Stimulated activated CD4-positive, alpha-beta T cell treated with anti-CD3 and anti-CD28 coated beads, Interleukin-15, amount 100 ng/mL, for 1 hour (primary cell): ENCODE results near the gene RESP18.
A peak's percentile ranks its signal among the peaks of the same experiment; 100 is the strongest.
"Not testable (repeated sequence)": the region's sequence is repeated elsewhere in the genome, so short reads cannot be mapped to it uniquely, and the experiment has no call there.

ENCODE experiments used
- DNase-seq, 2 donors: peaks; one replicate each; pipeline ENCODE4 v3.0.0-alpha.2; 2020; ENCODE audit warnings: low read depth in 1 of 2, low spot score in 1 of 2

Gene RESP18

DNA sequence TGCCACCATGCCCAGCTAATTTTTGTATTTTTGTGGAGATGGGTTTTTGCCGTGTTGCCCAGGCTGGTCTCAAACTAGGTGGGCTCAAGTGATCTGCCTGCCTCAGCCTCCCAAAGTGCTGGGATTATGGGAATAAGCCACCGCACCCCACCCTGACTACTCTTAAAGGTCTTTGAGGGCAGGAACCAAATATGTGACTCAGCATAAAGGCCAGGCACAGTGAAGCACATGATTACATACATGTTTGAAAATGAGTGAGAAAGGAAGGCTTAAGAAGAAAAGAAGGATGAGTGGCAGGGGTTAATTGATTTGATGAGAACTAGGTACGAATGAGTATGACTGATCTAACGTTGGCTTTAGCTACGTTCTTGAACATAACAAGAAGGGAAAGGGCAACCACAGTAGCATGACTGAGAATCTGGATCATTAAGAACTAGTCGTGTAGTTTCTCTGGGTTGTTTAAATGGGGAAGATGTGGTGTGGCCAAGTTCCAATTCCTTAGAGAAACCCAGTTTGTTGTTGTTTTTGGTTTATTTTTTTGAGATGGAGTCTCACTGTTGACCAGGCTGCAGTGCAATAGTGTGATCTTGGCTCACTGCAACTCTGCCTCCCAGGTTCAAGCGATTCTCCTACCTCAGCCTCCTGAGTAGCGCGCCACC lies 6.8 kb downstream of the RESP18 start:
- DNase-seq = no peak

- DNase-seq = no peak
Measured at GRCh38 chr2:219325136-219325535, 7.4 kb downstream of the RESP18 start.

GRCh38 chr2:219323434-219323833 lies 9.1 kb downstream of the RESP18 start:
- no peak for DNase-seq

GRCh38 chr2:219314804-219315468 lies 17.6 kb downstream of the RESP18 start:
- DNase-seq = no peak

- not testable (repeated sequence) for DNase-seq
Measured at GRCh38 chr2:219312683-219313263, 19.8 kb downstream of the RESP18 start.

GRCh38 chr2:219309278-219309677 lies 23.3 kb downstream of the RESP18 start, which contains the start of gene PTPRN:
Gene PTPRN, minus strand, starts transcription at chr2:219309401. Its CDS starts 69 bp downstream, at chr2:219309332.
- no peak for DNase-seq

GRCh38 chr2:219308142-219309101 lies 24.1 kb downstream of the RESP18 start:
- peak; percentile 22 to 58 for DNase-seq

GRCh38 chr2:219306047-219306446 lies 26.5 kb downstream of the RESP18 start:
- no peak for DNase-seq

DNA sequence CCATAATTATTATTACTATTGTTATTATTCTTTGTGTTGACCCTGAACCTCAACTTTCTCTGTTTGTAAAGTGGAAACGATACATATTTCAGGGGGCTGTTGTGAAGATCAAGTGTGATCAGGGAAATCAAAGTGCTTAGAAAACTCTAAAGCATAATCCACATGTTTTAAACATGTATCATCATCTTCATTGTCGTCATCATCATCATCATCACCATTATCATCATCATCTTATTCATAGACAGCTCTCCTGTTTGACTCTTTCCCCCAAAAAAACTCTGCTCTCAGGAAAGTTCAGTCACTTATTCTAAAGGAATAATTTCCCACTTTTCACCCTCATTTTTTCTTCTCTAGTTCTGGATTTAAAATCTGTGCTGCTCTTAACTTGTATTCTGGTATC lies 28.3 kb downstream of the RESP18 start:
- no peak for DNase-seq

DNA sequence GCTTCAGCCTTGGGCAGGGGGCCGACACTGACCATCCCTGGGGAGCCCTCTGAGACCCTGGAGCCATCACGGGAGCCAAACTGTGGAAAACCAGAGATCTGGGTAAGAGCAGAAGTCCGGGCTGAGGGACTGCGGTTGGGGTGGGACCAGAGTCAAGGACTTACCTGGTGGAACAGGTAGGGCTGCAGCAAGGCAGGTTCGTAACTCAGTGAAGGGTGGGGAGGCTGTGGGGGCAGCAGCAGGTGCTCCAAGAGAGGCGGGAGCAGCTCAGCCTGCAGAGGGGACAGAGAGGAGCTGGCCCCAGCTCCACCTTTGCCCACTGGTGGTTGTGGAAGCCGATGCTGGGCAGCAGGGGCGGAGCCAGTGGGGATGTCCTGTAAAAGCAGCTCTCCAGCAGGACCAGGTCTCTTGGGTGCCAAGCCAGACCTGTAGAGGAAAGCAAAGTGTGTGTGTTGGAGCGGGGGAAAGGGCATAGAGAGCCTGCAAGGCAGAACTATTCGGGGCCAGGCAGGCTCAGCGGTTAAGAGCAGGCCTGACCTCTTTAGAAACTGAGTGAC lies 30.1 kb downstream of the RESP18 start:
- no peak for DNase-seq

DNA sequence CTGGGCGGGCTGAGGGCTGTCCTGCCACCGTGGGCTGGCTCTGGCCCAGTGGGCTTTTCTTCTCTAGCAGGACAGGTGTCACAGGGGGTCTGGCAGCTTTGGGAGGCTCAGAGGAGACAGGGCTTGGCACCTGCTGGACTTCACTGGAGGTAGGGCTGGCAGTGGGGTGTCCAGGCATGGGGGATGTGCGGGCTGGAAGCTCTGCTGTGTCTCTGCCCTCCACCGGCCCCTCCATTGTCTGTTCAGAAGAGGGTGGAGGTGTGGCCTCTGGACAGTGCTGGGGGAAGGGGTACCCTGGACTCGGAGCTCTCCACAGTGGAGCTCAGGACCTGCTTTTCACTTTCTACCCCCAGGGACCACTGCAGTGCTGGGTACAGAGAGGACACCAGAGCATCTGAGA lies 32.5 kb downstream of the RESP18 start:
- DNase-seq = no peak

- DNase-seq = no peak
Measured at GRCh38 chr2:219299372-219299760, 33.2 kb downstream of the RESP18 start.

- DNase-seq = peak; percentile 78 to 84
Measured at GRCh38 chr2:219298759-219299371, 33.7 kb downstream of the RESP18 start.

- DNase-seq = no peak
Measured at GRCh38 chr2:219297766-219298456, 34.6 kb downstream of the RESP18 start.

- no peak for DNase-seq
Measured at GRCh38 chr2:219296631-219297391, 35.7 kb downstream of the RESP18 start.

DNA sequence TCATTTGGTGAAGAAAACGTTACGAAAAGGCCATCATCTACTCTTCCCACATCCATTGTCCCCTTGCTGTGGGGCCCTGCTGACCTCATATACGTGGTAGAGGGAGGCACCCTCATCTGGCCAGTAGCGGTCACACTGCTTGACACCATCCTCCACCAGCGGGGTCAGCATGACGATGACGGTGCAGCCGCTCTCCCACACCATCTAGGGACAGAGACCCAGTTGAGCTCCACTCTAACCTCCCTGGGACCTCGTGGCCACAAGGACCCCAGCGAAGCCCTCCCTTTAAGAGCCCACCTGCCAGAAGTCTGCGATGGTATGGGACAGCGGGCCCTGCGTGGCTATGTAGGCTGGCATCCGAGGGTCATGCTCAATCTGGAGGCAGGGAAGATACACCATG lies 36.4 kb downstream of the RESP18 start:
- DNase-seq = no peak

DNA sequence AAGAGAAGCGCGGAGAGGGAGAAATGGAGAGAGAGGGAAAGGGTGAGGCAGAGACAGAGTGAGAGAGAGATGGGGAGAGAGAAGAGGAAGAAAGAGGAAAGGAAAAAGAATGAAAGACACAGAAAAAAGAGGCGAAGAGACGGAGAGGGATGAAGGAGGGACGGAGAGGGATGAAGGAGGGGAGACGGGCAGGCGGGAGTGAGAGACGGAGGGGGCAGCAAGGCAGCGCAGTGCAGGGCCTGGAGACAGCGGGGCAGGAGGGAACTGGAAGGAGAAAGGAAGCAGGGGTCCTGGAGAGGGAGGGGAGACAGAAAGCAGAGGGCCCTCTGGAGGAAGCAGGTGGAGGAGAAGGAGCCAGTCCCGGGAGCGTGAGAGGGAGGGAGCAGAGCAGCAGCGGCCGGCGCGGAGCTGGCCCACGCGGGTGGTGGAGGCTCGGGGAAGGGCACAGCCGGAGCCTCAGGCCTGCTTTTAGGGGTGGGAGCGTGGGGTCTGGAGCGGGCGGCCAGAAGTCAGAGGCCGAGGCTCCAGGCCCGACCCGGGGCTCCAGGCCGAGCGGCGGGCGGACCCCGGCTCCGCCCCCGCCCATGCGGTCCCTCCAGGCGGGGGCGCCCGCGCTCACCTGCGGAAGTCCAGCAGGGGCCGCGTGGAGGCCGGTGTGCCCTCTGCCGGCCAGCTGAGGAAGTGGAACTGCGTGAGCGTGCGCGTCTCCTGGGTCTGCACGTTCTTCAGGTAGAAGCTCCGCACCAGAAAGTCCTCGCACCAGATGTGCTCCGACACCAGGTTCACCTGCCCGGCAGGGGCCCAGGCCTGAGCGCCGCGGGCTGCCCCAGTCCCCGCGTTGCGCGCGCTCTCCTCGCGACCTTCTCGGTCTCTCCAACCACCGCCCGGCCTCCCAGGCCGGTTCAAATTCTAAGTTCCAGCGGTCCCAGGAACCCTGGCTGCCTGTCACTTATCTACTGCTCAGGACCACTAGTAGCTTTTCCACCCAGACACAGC lies 37.9 kb downstream of the RESP18 start:
- peak; percentile 78 to 87 for DNase-seq

- no peak for DNase-seq
Measured at GRCh38 chr2:219293736-219294231, 38.8 kb downstream of the RESP18 start.
